ENCODE data around the gene PTPN4. TPM values are rescaled to one million over a fixed set of nuclear protein-coding genes. Genes with fewer than 3 reads are reported as not detected.

Gene PTPN4
- total and polyA plus RNA-seq, 2 experiments from 2014 or later = 41.6 to 90.4 TPM

DNA sequence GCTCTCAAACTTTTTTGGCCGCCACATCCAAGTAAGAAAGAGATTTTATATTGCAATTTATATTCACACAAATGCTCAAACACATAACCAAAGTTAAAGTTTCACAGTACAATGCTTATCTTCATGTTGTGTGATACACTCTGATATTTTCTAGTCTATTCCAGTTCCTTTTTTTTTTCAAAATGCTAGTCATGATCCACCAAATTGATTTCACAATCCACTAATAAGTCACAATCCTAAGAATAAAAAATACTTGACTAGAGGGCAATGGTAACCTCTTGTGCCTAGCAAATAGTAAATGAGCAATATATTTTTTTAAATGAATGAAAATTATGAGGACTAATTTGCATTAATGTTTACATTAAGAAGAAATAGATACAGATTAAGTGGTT lies 5.8 kb upstream of the PTPN4 start (continued):
- no peak for TF ChIP-seq CTCF (conservative IDR thresholded peaks at IDR 0.05; ENCODE audit: low read depth in 2 of 2)
- no peak for TF ChIP-seq NANOG (IDR thresholded peaks at IDR 0.05; ENCODE audit: borderline replicate concordance)
- no peak for TF ChIP-seq CREB1 (CRISPR knock-in tag; IDR thresholded peaks at IDR 0.05; ENCODE audit: low read depth)
- no peak for TF ChIP-seq JUNB (IDR thresholded peaks at IDR 0.05; ENCODE audit: unreplicated experiment)
- no peak for TF ChIP-seq EZH2 (IDR thresholded peaks at IDR 0.05; ENCODE audit: low read depth, unreplicated experiment)

GRCh38 chr2:119755906-119756305 lies 3.8 kb upstream of the PTPN4 start:
- no peak overlapping the region for H2AFZ ChIP-seq
- no peak overlapping the region for H3K27ac ChIP-seq (ENCODE audit: low read depth)
- H3K27me3 Mint-ChIP-seq (ENCODE audit: insufficient read depth, low read depth, poor library complexity) = peaks cover 2% of the 10 kb centered on the region
- no peak overlapping the region for H3K27ac Mint-ChIP-seq
- peaks cover 9% of the 10 kb centered on the region for H3K4me1 ChIP-seq (ENCODE audit: insufficient read depth)
- no peaks in the 10 kb centered on the region for H3K36me3 Mint-ChIP-seq (ENCODE audit: low read depth)
- no peak overlapping the region for H3K4me2 ChIP-seq
- H3K9me3 Mint-ChIP-seq = no peaks in the 10 kb centered on the region; the same call in 2 of the 3 replicates
- DNase-seq (ENCODE audit: low spot score) = no peak
- no peak overlapping the region for H3K4me3 Mint-ChIP-seq
- no peak overlapping the region for H3K4me3 ChIP-seq
- H3K79me2 ChIP-seq (replicated peaks; ENCODE audit: insufficient read depth) = peaks cover 7% of the 10 kb centered on the region
- H3K36me3 ChIP-seq (ENCODE audit: insufficient read depth) = no peaks in the 10 kb centered on the region
- peaks cover 9% of the 10 kb centered on the region for H3K4me1 Mint-ChIP-seq
- no peaks in the 10 kb centered on the region for H4K20me1 ChIP-seq (replicated peaks; ENCODE audit: insufficient read depth)
- no peak for ATAC-seq
- no peaks in the 10 kb centered on the region for H3F3A ChIP-seq (replicated peaks; ENCODE audit: low read depth)
- H3K9me2 ChIP-seq (ENCODE audit: insufficient read depth) = no peaks in the 10 kb centered on the region
- no peaks in the 10 kb centered on the region for H3K27me3 ChIP-seq (ENCODE audit: insufficient read depth)
- TF ChIP-seq ZNF331 (CRISPR knock-in tag; IDR thresholded peaks at IDR 0.05; ENCODE audit: low read depth) (no peak), JUNB (IDR thresholded peaks at IDR 0.05; ENCODE audit: unreplicated experiment) (no peak), ZNF462 (CRISPR knock-in tag; IDR thresholded peaks at IDR 0.05) (no peak), CTCF (conservative IDR thresholded peaks at IDR 0.05; ENCODE audit: low read depth in 2 of 2) (no peak), ETS1 (IDR thresholded peaks at IDR 0.05) (no peak), ZNF114 (CRISPR knock-in tag; IDR thresholded peaks at IDR 0.05) (no peak), EZH2phosphoT487 (IDR thresholded peaks at IDR 0.05; ENCODE audit: unreplicated experiment) (no peak)

All from GM23338 (cell line).